RWPE2 (cell line): Measurements from ENCODE around the gene TBX1.

Source experiments
- ATAC-seq: fragments of 200-7000 bp; cut with Tn5 transposase; 3 replicates; pipeline ENCODE4 v1.9.1; 2021; ENCODE audit warnings: low read depth
- DNase-seq: peaks from one replicate; pipeline ENCODE4 v3.0.0-alpha.2; 2020; ENCODE audit warnings: low spot score
- H3K27ac ChIP-seq: fragments of 450-650 bp; 2 replicates; pipeline ENCODE4 v1.5.1; 2017; ENCODE audit warnings: mild to moderate bottlenecking; ENCODE audit not compliant: poor library complexity, severe bottlenecking
- H3K27me3 ChIP-seq: fragments of 250-450 bp; sonication (Bioruptor Pico); 2 replicates; pipeline ENCODE4 v1.5.1; 2021; ENCODE audit warnings: mild to moderate bottlenecking, moderate library complexity; ENCODE audit not compliant: insufficient read depth, poor library complexity, severe bottlenecking
- H3K36me3 ChIP-seq: fragments of 250-450 bp; sonication (Bioruptor Pico); 2 replicates; pipeline ENCODE4 v1.5.1; 2020; ENCODE audit warnings: low read depth, mild to moderate bottlenecking, moderate library complexity
- H3K4me1 ChIP-seq: fragments of 250-450 bp; sonication (Bioruptor Pico); 2 replicates; pipeline ENCODE4 v1.5.1; 2021; ENCODE audit warnings: mild to moderate bottlenecking, moderate library complexity; ENCODE audit not compliant: insufficient read depth, poor library complexity, severe bottlenecking
- H3K4me3 ChIP-seq: fragments of 250-450 bp; sonication (Bioruptor Pico); 2 replicates; pipeline ENCODE4 v1.5.1; 2021; ENCODE audit warnings: mild to moderate bottlenecking, moderate library complexity; ENCODE audit not compliant: severe bottlenecking
- H3K9me3 ChIP-seq: fragments of 250-450 bp; sonication (Bioruptor Pico); 2 replicates; pipeline ENCODE4 v1.5.1; 2021; ENCODE audit warnings: mild to moderate bottlenecking, moderate library complexity; ENCODE audit not compliant: severe bottlenecking
- CTCF ChIP-seq: fragments of 450-650 bp; IDR thresholded peaks from one replicate; pipeline ENCODE4 v1.5.1; 2017; ENCODE audit warnings: mild to moderate bottlenecking, moderate library complexity; ENCODE audit not compliant: poor library complexity, severe bottlenecking

TBX1 gene

DNA sequence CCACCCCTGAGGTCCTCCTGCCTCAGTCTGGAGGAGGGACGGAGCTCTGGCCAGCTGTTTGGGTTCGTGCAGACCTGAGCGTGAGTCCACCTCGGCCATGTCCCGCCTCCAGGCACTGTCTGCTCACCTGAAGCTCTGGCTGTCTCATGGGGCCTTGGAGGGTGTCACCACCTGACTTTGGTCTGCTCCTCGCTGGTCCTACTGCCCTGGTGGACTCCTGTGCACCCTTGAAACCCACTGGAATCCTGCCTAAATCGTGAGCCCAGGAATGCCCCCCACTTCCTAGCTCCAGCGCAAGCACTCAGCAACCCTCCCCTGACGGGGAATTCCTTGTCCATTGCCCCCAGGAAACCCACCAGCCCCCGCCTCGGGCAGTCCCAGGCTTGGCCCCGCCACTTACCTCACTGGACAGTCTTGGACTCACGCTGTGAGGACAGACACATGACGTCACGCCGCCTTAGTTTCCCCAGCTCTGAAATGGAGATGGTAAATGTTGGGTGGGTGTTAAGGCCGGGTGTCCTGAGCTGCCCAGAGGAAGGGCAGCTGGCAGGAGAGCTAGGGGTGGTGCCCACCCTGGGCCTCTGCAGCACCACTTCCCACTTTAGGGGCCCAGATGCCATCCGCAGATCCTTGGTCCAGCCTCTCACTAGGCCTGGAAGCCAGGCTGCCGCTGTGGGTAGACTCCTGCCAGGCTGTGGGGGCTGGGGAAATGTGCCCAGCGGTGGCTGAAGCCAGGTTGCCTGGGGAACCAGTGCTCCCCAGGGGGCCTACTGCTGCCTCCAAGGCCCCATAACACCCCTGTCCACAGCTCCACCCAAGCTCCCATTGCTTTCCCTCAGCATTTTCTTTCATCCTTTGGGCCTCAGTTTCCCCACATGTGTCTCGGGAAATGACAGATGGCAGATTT is 18.2 kb upstream of the TBX1 start:
- Histone ChIP-seq H3K9me3 (no peaks in the 10 kb centered on the region), H3K4me3 (no peak overlapping the region), H3K4me1 (no peaks in the 10 kb centered on the region), H3K27ac (no peak overlapping the region), H3K36me3 (no peaks in the 10 kb centered on the region), H3K27me3 (no peaks in the 10 kb centered on the region)
- no peak for DNase-seq
- ATAC-seq, result no peak
- TF ChIP-seq CTCF, result no peak

GRCh38 chr22:19743081-19743480 is 17.5 kb upstream of the TBX1 start:
- DNase-seq, result no peak
- TF ChIP-seq CTCF, result no peak
- no peaks in the 10 kb centered on the region for H3K4me1 ChIP-seq

GRCh38 chr22:19743651-19744050 is 16.9 kb upstream of the TBX1 start:
- no peaks in the 10 kb centered on the region for H3K36me3 ChIP-seq
- no peak overlapping the region for H3K4me3 ChIP-seq
- ATAC-seq, result no peak
- DNase-seq, result no peak
- no peak overlapping the region for H3K27ac ChIP-seq
- H3K27me3 ChIP-seq, result no peaks in the 10 kb centered on the region
- no peaks in the 10 kb centered on the region for H3K4me1 ChIP-seq
- no peak for TF ChIP-seq CTCF
- H3K9me3 ChIP-seq, result no peaks in the 10 kb centered on the region

More at GRCh38 chr22:19743081-19743480, 17.5 kb upstream of the TBX1 start:
- H3K4me3 ChIP-seq, result no peak overlapping the region
- ATAC-seq, result no peak
- H3K27ac ChIP-seq, result no peak overlapping the region
- H3K9me3 ChIP-seq, result no peaks in the 10 kb centered on the region
- H3K36me3 ChIP-seq, result no peaks in the 10 kb centered on the region
- no peaks in the 10 kb centered on the region for H3K27me3 ChIP-seq

DNA sequence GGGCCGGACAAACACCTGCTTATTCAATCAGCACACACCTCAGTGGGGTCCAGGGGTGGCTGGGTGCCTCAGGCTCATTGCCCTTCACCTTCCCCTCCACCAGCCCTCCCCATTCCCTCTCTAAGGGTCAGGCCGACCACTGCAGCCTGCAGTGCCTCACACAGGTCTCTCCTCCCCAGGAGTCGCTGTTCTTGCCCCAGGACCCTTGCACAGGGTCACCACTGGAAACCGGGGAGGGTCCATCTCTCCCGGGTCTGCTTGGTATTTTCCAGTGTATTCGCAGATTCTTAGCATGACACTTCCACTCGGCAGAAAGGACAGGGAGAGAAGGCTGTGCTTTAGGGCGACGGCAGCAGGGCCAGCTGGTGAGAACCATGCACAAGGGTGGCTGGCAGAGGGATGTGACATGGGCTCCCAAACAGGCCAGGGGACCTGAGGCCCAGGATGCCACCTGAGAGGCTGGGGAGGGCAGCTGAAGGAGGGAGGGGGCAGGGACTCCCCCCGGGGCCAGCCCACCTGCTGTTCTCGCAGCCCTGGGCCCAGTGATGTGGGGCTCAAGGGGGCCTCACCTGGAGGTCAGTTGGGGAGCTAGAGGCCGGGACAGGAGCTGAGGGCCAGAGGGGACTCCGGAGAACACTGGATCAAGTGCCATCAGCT is 16.1 kb upstream of the TBX1 start:
- H3K4me3 ChIP-seq, result no peak overlapping the region
- H3K27me3 ChIP-seq, result no peaks in the 10 kb centered on the region
- TF ChIP-seq CTCF, result no peak
- no peaks in the 10 kb centered on the region for H3K36me3 ChIP-seq
- H3K27ac ChIP-seq, result no peak overlapping the region
- H3K9me3 ChIP-seq, result no peaks in the 10 kb centered on the region
- no peak for ATAC-seq
- no peak for DNase-seq
- no peaks in the 10 kb centered on the region for H3K4me1 ChIP-seq
